ENCODE results near the gene CCDC195.

Gene CCDC195

DNA sequence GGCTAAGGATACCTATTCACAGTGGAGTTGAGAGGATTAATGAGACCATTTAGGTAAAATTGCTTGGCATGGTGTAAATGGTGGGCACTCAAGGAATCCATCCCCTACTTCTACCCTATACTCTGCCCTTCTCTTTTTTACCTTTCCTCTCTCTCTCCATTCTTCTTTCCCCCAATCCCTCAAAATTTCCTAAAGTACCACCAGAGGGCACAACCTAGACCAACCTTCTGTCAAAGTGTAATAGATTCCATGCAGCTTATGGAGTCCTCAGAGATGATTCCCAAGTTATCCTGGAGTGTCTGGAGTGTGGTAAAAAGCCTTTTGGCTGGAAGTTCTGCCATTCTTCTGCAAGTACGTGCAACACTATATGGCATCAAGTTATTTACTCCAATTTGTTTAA, 33.0 kb upstream of the CCDC195 start:
- Mint-ChIP-seq H3K4me3 (no peak overlapping the region), H3K4me1 (peaks cover 4% of the 10 kb centered on the region), H3K9me3 (no peaks in the 10 kb centered on the region), H3K27me3 (ENCODE audit: low read depth) (no peaks in the 10 kb centered on the region), H3K27ac (no peak overlapping the region), H3K36me3 (ENCODE audit: low read depth) (no peaks in the 10 kb centered on the region)
- TF ChIP-seq, protein P1, sequence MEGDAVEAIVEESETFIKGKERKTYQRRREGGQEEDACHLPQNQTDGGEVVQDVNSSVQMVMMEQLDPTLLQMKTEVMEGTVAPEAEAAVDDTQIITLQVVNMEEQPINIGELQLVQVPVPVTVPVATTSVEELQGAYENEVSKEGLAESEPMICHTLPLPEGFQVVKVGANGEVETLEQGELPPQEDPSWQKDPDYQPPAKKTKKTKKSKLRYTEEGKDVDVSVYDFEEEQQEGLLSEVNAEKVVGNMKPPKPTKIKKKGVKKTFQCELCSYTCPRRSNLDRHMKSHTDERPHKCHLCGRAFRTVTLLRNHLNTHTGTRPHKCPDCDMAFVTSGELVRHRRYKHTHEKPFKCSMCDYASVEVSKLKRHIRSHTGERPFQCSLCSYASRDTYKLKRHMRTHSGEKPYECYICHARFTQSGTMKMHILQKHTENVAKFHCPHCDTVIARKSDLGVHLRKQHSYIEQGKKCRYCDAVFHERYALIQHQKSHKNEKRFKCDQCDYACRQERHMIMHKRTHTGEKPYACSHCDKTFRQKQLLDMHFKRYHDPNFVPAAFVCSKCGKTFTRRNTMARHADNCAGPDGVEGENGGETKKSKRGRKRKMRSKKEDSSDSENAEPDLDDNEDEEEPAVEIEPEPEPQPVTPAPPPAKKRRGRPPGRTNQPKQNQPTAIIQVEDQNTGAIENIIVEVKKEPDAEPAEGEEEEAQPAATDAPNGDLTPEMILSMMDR (IDR thresholded peaks at IDR 0.05; ENCODE audit: unreplicated experiment in 3 of 3): no peak

DNA sequence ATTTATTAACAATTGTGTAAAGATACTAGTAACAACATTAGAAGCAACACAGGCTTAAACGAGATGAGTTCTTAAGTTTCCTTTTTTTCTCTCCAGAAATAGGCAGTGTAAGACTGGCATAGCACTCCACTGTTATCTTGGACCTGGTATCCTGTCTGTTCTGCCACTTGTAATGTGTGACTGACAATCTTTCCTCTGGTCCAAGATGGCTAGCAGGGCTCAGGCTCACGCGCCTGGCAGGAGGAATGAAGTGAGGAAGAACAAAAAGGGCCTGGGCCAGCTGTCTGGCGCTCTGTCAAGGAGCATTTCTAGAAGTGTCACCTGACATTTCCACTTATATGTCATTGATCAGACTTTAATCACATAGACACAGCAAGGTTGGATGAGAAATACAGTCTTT, 31.6 kb upstream of the CCDC195 start:
- no peak overlapping the region for H3K4me3 Mint-ChIP-seq
- no peak overlapping the region for H3K27ac Mint-ChIP-seq
- H3K9me3 Mint-ChIP-seq: peaks cover under 1% of the 10 kb centered on the region
- no peaks in the 10 kb centered on the region for H3K4me1 Mint-ChIP-seq
- H3K36me3 Mint-ChIP-seq (ENCODE audit: low read depth): no peaks in the 10 kb centered on the region
- TF ChIP-seq, protein P1 (IDR thresholded peaks at IDR 0.05; ENCODE audit: unreplicated experiment in 3 of 3): no peak
- H3K27me3 Mint-ChIP-seq (ENCODE audit: low read depth): no peaks in the 10 kb centered on the region

DNA sequence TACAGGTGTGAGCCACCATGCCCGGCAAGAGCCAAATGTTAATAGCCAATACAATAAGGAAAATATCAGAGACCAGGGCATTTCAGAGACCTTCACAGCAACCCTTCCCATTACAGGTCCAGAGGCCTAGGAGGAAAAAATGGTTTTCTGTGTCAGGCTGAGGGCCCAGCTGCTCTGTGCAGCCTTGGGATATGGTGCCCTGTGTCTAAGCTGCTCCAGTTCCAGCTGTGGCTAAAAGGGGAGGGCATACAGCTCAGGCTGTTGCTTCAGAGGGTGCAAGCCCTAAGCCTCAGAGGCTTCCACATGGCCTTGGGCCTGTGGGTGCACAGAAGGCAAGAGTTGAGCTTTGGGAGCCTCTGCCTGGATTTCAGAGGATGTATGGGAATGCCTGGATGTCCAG, 20.1 kb upstream of the CCDC195 start:
- peaks cover 8% of the 10 kb centered on the region for H3K36me3 Mint-ChIP-seq (ENCODE audit: low read depth)
- TF ChIP-seq, protein P1 (IDR thresholded peaks at IDR 0.05; ENCODE audit: unreplicated experiment in 3 of 3): no peak
- peaks cover 3% of the 10 kb centered on the region for H3K27me3 Mint-ChIP-seq (ENCODE audit: low read depth)
- no peak overlapping the region for H3K27ac Mint-ChIP-seq
- no peaks in the 10 kb centered on the region for H3K4me1 Mint-ChIP-seq
- no peak overlapping the region for H3K4me3 Mint-ChIP-seq
- peaks cover 40% of the 10 kb centered on the region for H3K9me3 Mint-ChIP-seq

DNA sequence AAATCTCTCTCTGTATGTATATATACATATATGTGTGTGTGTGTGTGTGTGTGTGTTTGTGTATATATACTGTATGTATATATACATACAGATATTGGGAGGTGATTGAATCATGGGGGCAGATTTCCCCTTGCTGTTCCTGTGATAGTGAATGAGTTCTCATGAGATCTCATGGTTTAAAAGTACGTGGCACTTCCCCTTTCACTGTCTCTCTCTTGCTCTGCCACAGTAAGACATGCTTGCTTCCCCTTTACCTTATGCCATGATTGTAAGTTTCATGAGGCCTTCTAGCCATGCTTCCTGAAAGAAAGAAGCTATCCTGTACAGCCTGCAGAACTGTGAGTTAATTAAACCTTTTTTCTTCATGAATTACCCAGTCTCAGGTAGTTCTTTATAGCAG, 18.8 kb upstream of the CCDC195 start:
- Mint-ChIP-seq H3K27ac (no peak overlapping the region), H3K27me3 (ENCODE audit: low read depth) (peaks cover 3% of the 10 kb centered on the region), H3K4me1 (no peaks in the 10 kb centered on the region), H3K4me3 (no peak overlapping the region), H3K36me3 (ENCODE audit: low read depth) (peaks cover 8% of the 10 kb centered on the region), H3K9me3 (peaks cover 43% of the 10 kb centered on the region)
- TF ChIP-seq, protein P1 (IDR thresholded peaks at IDR 0.05; ENCODE audit: unreplicated experiment in 3 of 3): no peak

DNA sequence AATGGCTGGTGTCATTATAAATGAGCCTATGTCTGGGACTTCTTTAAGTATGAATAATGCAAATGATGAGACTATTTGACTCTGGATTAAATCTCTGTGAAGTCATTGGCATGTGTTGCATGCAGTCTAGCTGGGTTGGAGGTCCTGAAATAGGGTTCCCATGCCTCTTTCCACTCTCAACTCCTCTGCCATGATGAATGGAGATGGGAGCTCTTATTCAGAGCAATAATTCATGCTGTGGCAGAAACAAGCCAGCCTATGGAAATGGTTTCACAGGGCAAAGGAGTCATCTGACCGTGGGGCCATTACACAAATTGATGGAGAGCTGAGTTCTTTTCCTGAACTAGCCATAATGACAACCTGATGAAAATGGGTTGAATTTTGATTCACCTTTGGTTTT, 15.5 kb upstream of the CCDC195 start:
- no peaks in the 10 kb centered on the region for H3K4me1 Mint-ChIP-seq
- H3K9me3 Mint-ChIP-seq: peaks cover 43% of the 10 kb centered on the region
- TF ChIP-seq, protein P1 (IDR thresholded peaks at IDR 0.05; ENCODE audit: unreplicated experiment in 3 of 3): no peak
- H3K27ac Mint-ChIP-seq: no peak overlapping the region
- peaks cover 8% of the 10 kb centered on the region for H3K27me3 Mint-ChIP-seq (ENCODE audit: low read depth)
- no peak overlapping the region for H3K4me3 Mint-ChIP-seq
- H3K36me3 Mint-ChIP-seq (ENCODE audit: low read depth): peaks cover 4% of the 10 kb centered on the region

DNA sequence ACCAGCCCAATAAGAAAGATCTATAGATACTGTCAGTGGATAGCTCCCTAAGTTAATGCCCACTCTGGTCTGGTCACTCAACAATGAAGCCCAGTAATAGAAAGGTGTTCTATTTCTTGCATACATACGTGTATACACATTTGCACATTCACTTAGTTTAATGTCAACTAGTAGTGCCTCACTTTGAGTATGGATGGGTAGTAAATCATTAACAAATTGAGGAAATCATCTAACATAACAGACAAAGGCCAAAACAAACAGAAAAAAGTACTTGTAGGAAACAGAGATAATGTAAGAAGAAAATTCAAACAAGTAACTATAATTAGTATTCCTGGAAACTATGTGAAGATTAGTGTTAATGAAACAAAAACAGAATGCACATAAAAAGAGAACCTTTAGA, 13.3 kb upstream of the CCDC195 start:
- no peak overlapping the region for H3K4me3 Mint-ChIP-seq
- H3K27ac Mint-ChIP-seq: no peak overlapping the region
- TF ChIP-seq, protein P1 (IDR thresholded peaks at IDR 0.05; ENCODE audit: unreplicated experiment in 3 of 3): no peak
- peaks cover under 1% of the 10 kb centered on the region for H3K4me1 Mint-ChIP-seq
- H3K9me3 Mint-ChIP-seq: peaks cover 36% of the 10 kb centered on the region
- H3K36me3 Mint-ChIP-seq (ENCODE audit: low read depth): no peaks in the 10 kb centered on the region
- H3K27me3 Mint-ChIP-seq (ENCODE audit: low read depth): peaks cover 5% of the 10 kb centered on the region
